ENCODE results near the gene CYBC1.
A peak's percentile ranks its signal among the peaks of the same experiment; 100 is the strongest.
"Not testable (repeated sequence)": the region's sequence is repeated elsewhere in the genome, so short reads cannot be mapped to it uniquely, and the experiment has no call there.

Gene CYBC1

GRCh38 chr17:82416264-82416663 lies 34.3 kb downstream of the CYBC1 start:
- no peak overlapping the region for H3K4me3 ChIP-seq (replicated peaks; ENCODE audit: low read depth, low read length)
- no peak for TF ChIP-seq CTCF (IDR thresholded peaks at IDR 0.05; ENCODE audit: low read depth, low read length, missing control alignments)
- no peak for DNase-seq (ENCODE audit: extremely low read depth, low read depth)

DNA sequence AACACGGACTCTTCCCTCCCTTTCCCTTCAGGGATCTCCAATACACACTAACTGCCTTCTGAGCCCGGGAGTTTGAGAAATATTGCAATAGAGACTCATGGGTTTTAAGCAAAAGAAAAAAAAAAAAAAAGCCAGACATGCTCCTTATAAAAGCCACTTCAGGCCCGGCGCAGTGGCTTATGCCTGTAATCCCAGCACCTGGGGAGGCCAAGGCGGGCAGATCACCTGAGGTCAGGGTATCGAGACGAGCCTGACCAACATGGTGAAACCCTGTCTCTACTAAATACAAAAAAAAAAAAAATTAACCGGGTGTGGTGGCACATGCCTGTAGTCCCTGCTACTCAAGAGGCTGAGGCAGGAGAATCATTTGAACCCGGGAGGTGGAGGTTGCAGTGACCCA lies 34.8 kb downstream of the CYBC1 start:
- no peak for TF ChIP-seq CTCF (IDR thresholded peaks at IDR 0.05; ENCODE audit: low read depth, low read length, missing control alignments)
- no peak overlapping the region for H3K4me3 ChIP-seq (replicated peaks; ENCODE audit: low read depth, low read length)
- no peak for DNase-seq (ENCODE audit: extremely low read depth, low read depth)

GRCh38 chr17:82415336-82415735 lies 35.2 kb downstream of the CYBC1 start:
- no peak overlapping the region for H3K4me3 ChIP-seq (replicated peaks; ENCODE audit: low read depth, low read length)
- TF ChIP-seq CTCF (IDR thresholded peaks at IDR 0.05; ENCODE audit: low read depth, low read length, missing control alignments), result no peak
- DNase-seq (ENCODE audit: extremely low read depth, low read depth), result no peak

DNA sequence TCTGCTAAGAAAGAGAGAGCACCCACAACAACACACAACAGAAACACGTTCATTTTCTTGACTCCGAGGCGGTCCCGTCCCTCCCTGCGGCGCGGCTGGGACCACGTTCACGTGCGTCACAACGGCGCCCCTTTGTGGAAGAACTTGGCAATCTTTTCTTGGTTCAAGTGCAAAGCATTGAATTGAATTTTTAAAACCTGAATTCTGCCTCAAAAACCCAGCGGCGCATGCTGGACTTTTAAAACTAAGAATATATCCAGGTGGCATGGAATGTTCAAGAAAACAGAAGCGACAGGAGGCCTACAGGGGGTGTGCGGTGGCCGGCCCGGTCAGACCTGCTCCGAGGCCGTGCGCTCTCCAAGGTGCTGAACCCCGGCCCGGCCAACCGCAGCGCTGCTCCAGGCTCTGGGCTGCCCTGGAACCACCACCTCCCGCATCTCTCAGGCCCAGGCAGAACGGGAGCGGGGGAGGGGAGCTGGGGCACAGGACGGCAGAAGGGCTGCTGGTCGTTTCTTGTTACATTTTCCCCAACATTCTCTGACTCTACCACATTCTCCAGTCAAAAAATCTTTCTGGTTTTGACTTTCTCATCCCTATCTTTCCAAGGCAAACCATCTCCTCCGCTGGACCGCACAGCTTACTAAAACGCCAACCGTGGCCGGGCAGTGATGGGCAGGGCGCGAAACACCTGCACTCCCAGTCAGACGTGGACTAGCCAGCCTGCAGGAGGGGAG lies 35.8 kb downstream of the CYBC1 start:
- no peak overlapping the region for H3K4me3 ChIP-seq (replicated peaks; ENCODE audit: low read depth, low read length)
- peak; percentile 69 for TF ChIP-seq CTCF (IDR thresholded peaks at IDR 0.05; ENCODE audit: low read depth, low read length, missing control alignments)
- DNase-seq (ENCODE audit: extremely low read depth, low read depth), result no peak

DNA sequence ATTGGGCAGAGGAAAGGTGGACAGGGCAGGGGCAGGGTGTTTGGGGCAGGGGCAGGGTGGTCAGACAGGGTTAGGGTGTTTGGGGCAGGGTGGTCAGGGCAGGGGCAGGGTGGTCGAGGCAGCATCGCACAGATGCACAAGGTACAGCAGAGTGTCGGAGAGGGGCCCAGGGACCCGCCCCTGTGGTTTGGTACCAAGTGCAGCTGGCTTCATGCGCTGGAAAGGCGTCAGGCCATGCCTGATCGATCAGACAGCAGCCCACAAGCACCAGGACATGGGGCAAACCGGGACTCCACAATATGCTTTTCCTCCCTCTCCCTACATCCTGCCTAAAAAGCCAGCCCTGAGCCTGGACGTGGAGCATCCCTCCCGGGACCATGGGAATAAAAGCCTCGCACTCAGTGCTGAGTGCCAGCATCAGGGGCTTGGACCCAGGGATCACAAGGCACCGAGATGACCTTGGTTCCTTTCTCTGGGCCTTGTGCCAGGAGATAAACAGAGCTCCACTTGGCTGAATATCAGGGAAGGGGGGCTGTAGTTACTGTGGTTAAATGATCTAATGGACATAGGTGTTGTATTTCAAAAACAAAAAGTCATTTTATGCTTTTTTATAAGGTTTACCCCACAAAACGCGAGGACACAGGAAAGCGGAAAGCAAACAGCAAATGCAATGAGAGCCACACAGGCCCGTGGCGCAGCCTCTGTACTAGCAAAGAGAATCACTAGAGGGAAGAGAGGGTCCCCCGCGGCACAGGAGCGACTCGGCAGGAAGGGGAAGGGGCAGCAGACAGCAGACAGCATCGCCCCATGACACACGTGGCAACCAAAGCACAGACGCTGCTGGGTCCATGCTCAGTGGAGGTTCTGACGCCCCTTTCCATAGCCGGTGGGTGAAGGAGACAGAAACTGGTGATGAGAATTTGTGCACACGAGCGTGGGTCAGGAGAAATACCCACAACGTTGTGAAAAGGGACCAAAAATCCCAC lies 37.7 kb downstream of the CYBC1 start:
- H3K4me3 ChIP-seq (replicated peaks; ENCODE audit: low read depth, low read length), result no peak overlapping the region
- no peak for DNase-seq (ENCODE audit: extremely low read depth, low read depth)
- no peak for TF ChIP-seq CTCF (IDR thresholded peaks at IDR 0.05; ENCODE audit: low read depth, low read length, missing control alignments)

- not testable (repeated sequence) for H3K4me3 ChIP-seq (replicated peaks; ENCODE audit: low read depth, low read length); DNase-seq (ENCODE audit: extremely low read depth, low read depth)
These were observed 38.5 kb downstream of the CYBC1 start for GRCh38 chr17:82412081-82412480.

DNA sequence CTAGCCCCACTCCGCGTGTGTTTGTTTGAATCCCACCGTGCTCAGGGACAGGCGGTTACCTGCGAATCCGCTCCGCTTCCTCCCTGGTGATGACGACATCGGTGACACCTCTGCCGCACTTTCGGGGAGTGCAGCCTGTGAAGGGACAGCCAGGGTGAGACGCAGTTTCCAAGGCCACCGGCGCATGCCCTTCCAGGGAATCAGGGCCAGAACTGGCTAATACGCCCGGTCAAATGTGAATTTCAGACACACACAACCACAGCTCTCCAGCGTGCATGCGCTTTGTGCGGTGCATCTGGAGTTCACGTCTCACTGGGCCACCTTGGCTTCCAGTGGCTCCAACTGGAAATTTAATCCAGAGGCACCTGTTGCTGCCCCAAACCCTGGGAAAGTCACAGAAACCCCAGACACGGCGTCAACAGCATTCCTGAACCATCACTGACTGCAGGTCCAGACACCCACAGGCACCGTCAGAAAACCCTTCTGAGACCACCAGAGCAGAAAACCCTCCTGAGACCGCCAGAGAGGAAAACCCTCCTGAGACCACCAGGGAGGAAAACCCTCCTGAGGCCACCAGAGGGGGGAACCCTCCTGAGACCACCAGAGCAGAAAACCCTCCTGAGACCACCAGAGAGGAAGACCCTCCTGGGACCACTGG lies 39.0 kb downstream of the CYBC1 start:
- DNase-seq (ENCODE audit: extremely low read depth, low read depth), result no peak
- TF ChIP-seq CTCF (IDR thresholded peaks at IDR 0.05; ENCODE audit: low read depth, low read length, missing control alignments), result no peak
- no peak overlapping the region for H3K4me3 ChIP-seq (replicated peaks; ENCODE audit: low read depth, low read length)

Measured in HFF-Myc (cell line).